SKM-1 treated with dmso at 0.1 percent for 144 hours (cell line): ENCODE measurements around the gene ACTL7B.

Experiments
- DNase-seq: peaks from one replicate; lab custom pipeline; 2025; ENCODE audit not compliant: unreplicated experiment; lab: John Stamatoyannopoulos, UW

The ACTL7B gene

DNA sequence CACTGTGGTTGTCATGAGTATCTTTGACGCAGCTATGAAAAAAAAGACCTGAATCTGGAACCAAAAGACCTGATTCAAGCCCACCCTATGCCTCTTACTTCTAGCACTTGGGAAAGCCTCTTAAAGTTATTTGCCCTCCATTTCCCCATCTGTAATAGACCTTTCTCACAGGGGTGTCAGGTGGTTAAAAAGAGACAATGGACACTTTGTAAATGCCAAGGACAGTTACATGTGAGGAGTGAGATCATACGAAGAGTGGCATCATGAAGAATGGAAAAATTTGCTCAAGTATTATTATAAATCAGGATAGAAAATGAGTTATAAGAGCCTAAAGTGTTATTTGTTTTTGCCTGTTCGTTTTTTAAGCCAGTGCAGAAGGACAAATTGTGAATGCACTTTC is 46.5 kb downstream of the ACTL7B start:
- DNase-seq: no peak
